Measurements from ENCODE around the gene PQBP1.

DNA sequence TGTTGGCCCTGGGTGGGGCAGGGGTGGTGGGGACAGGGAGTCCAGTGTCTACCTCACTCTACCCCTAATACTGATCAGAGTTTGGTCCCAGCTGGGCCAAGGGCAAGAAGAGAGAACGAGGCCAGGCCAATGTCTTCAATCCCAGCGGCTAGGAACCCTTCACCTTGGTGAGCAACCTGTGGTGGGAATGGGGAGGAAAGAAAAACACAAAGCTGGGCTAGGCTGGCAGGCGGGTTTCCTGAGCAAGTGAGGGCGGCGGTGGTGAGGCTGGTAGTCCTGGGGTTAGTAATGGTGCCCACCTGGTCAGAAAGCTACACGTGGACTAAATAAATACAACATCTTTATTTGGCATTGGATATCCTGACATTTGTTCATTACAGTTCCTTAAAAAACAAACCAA, 5.6 kb downstream of the PQBP1 start:
- no peak for TF ChIP-seq CTCF (conservative IDR thresholded peaks at IDR 0.05 in 1 of 2, IDR thresholded peaks at IDR 0.05 in 1 of 2; ENCODE audit: low read depth in 1 of 2, low read length in 2 of 2)
- no peak for TF ChIP-seq EZH2 (IDR thresholded peaks at IDR 0.05; ENCODE audit: low read length, missing control alignments)
